NCI-H2081 (cell line): Measurements from ENCODE around the gene CMTM4.

ENCODE experiments used
- DNase-seq, 2 experiments: peaks; one replicate each; lab custom pipeline; 2025; lab: John Stamatoyannopoulos, UW

CMTM4 gene

DNA sequence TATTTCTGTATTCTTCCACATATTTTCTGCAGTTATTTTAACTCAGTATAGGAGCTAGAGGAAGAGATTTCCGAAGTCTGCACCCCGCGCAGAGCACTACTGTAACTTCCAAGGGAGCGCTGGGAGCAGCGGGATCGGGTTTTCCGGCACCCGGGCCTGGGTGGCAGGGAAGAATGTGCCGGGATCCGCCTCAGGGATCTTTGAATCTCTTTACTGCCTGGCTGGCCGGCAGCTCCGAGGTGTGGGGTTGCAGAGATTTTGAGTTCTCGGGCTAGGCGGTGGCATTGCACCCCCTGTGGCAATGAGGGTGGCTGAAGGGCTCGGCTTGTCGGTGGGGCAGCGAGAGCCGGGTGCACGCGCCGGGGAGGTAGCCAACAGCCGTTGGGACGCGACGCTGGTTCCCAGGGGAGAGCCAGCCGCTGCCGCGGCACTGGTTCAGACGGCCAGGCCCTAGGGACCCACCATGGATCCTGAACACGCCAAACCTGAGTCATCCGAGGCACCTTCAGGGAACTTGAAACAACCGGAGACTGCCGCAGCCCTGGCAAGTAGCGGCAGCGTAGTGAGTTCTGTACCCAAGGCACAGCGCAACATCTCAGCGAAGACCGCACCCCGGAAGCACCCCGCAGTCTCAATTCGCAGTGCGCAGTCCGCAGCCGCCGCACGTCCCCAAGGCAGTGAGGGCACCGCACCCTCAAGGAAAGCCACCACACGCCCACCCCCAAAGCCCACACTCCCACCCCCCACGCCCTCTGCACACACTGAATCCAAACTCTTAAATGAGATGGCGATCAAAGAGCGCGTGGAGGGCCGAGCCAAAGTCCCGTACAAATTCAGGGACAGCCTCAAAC is 130.3 kb downstream of the CMTM4 start, which contains the start of gene CMTM1:
TSS of gene CMTM1 (plus strand) at position 389 of the 851 bp plus-strand sequence. CDS start at position 464, 75 bp downstream.
- DNase-seq = no peak
